GM11168 (cell line): Measurements from ENCODE around the gene OXT.
"Not testable (repeated sequence)": the region's sequence is repeated elsewhere in the genome, so short reads cannot be mapped to it uniquely, and the experiment has no call there.

ENCODE experiments used
- in situ Hi-C: fragments of 300-500 bp; cut with MboI; formaldehyde crosslinking; loops from one replicate; pipeline ENCODE4 v1.12.0; 2022; ENCODE audit warnings: low sequenced_read_pairs; ENCODE audit not compliant: unreplicated experiment

The OXT gene

DNA sequence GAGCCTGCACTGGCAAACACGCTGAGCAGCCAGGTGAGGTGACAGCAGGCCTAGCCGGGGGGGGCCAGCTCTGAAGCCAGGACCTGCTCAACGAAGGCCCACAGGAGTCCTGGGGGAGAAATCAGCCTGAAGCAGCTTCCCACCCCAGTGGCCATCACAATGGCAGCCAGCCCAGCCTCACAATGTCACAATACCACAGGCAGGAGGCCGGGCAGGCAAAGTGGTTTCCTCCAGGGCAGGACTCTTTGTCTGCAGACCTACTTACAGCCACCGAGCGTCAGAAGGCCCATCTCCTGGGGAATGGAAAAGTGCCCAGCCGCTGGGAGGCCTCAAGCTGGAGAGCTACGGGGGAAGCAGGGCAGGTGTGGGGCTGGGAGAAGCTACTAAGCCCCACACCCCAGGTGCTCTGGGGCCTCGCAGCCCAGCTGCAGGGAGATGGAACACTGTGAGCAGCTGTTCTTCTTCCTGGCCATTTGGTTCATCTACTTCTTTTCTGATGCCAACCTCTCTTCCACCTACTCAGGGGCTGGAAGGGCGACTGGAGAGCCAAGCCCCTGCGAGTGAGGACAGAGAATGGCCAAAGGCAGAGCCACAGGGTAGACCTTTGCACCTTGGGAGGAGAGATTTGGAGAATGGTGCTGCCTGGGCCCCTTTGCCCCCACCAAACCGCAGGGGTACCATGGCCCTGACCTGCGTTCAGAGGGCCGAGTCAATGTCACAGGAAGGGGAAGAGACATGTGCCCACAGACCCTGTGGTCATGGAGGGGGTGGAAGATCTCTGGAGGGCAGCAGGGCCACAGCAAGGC lies 35.4 kb downstream of the OXT start:
- in situ Hi-C loops, result loop anchor here (5.0 kb wide), 1 partner anchor 50 kb away; no protein-coding TSS in a partner anchor

DNA sequence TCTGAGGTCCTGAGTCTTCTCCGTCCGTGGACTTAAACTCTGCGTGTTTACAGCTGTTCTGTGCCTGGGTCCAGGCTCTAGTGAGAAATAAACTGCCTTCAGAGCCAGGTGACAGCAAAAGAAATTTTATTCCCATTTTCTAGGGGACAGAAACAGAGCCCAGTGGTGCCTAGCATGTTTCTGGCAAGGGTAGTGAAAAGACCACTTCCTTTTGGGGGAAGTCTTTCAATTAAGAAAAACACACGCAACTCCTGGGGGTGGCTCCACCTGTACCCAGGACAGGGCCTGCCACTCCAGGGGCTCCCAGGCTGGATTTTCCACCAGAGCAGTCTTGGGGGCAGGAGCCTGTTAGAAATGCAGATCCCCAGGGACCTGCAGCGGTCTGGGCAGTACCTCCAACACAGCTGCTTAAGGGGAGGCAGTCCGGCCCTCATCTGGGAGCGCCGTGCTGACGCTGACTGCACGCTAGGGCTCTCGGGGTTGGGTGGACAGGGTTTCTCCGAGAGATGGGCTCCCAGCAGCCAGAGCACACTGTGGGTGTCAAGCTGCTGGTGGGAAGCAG lies 36.1 kb downstream of the OXT start:
- in situ Hi-C loops, result loop anchor here (5.0 kb wide), 1 partner anchor 50 kb away; no protein-coding TSS in a partner anchor

- in situ Hi-C loops, result loop anchor here (5.0 kb wide), 1 partner anchor 52 kb away; no protein-coding TSS in a partner anchor
These were observed 38.2 kb downstream of the OXT start for GRCh38 chr20:3109350-3110302.

DNA sequence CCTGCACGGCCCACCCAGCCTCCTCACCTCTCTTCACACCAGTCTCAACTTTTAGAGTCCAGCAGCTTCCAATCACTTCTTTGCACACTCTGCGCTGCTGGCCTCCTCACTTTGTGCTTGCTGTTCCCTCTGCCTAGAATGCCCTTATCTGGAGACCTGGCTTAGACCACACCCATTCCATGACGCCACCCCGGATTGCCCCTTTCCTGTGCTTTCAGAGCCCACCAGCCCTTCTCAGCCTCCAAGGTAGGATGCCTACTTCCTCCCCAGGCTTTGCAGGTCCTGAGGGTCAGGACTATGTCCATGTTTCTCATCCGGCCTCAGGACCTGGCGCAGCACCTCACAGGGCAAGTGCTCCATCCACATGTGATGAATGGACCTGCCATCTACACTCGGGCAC lies 40.1 kb downstream of the OXT start:
- in situ Hi-C loops, result no loop called here

DNA sequence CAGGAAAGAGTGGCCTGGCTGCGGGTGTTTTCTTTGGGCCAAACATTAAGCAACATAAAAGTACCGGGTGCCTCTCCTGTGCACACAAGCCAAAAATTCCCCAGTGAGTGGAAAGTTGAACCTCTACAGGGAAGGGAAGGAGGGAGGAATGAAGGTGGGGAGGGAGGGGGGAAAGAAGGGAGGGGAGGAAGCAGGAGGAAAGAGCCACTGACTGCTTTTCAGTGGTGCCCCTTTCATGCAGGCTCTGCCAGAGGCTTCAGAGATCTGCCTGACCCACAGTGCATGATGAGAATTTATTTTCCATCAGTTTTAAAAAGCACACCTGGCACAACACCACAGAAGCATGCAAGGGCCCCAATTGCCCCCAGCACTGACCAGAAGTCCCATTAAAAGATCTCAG lies 40.6 kb downstream of the OXT start:
- in situ Hi-C loops, result no loop called here

- in situ Hi-C loops, result no loop called here
These were observed 44.0 kb downstream of the OXT start for GRCh38 chr20:3115190-3116107.

- in situ Hi-C loops, result no loop called here
These were observed 44.9 kb downstream of the OXT start for GRCh38 chr20:3116341-3116740.

- in situ Hi-C loops, result not testable (repeated sequence)
These were observed 46.5 kb downstream of the OXT start for GRCh38 chr20:3117839-3118379.

DNA sequence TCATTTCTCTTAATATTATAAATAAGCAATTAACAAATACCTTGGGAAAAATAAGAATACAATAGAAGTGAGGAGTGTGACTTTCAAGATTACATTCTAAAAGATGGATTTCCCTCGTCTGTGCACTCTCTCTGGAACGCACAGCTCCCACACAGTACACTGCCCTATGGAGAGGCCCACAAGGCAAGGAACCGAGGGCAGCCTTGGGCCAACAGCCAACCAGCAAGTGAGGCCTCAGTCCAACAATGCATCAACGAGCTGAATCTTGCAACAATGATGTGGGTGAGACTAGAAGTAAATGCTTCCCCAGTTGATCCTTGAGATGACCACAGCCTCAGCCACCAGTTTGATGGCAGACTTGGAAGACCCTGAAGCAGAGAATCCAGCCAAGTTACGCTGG lies 47.6 kb downstream of the OXT start:
- in situ Hi-C loops, result no loop called here

GRCh38 chr20:3121271-3121911 lies 50.0 kb downstream of the OXT start:
- in situ Hi-C loops, result no loop called here
